ENCODE data around the gene GPSM3. TPM values are rescaled to one million over a fixed set of nuclear protein-coding genes. Genes with fewer than 3 reads are reported as not detected.

The GPSM3 gene
- total and polyA plus RNA-seq, 2 of the 13 experiments (the other 11 are each of a cell fraction or from before 2014, with no cell fraction given): 0.18 to 6.2 TPM

DNA sequence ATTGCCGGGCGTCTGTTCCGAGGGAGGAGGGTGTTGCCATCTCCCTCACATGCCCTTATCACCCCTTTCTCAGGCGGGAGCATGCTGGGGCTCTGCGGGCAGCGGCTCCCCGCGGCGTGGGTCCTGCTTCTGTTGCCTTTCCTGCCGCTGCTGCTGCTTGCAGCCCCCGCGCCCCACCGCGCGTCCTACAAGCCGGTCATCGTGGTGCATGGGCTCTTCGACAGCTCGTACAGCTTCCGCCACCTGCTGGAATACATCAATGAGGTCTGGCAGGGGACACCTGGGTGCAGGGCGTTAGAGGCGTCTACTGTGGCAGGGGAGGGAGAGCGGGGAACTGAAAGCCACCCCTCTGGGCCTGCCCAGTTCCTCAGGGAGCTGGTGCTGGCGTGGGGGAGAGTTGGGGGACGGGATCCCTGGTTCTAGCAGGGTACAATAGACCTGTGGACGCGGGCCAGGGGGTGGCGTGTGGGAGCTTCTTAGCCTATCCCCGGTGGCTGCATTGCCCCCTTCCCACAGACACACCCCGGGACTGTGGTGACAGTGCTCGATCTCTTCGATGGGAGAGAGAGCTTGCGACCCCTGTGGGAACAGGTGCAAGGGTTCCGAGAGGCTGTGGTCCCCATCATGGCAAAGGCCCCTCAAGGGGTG is 37.8 kb downstream of the GPSM3 start (continued):
- TF ChIP-seq, protein P1, sequence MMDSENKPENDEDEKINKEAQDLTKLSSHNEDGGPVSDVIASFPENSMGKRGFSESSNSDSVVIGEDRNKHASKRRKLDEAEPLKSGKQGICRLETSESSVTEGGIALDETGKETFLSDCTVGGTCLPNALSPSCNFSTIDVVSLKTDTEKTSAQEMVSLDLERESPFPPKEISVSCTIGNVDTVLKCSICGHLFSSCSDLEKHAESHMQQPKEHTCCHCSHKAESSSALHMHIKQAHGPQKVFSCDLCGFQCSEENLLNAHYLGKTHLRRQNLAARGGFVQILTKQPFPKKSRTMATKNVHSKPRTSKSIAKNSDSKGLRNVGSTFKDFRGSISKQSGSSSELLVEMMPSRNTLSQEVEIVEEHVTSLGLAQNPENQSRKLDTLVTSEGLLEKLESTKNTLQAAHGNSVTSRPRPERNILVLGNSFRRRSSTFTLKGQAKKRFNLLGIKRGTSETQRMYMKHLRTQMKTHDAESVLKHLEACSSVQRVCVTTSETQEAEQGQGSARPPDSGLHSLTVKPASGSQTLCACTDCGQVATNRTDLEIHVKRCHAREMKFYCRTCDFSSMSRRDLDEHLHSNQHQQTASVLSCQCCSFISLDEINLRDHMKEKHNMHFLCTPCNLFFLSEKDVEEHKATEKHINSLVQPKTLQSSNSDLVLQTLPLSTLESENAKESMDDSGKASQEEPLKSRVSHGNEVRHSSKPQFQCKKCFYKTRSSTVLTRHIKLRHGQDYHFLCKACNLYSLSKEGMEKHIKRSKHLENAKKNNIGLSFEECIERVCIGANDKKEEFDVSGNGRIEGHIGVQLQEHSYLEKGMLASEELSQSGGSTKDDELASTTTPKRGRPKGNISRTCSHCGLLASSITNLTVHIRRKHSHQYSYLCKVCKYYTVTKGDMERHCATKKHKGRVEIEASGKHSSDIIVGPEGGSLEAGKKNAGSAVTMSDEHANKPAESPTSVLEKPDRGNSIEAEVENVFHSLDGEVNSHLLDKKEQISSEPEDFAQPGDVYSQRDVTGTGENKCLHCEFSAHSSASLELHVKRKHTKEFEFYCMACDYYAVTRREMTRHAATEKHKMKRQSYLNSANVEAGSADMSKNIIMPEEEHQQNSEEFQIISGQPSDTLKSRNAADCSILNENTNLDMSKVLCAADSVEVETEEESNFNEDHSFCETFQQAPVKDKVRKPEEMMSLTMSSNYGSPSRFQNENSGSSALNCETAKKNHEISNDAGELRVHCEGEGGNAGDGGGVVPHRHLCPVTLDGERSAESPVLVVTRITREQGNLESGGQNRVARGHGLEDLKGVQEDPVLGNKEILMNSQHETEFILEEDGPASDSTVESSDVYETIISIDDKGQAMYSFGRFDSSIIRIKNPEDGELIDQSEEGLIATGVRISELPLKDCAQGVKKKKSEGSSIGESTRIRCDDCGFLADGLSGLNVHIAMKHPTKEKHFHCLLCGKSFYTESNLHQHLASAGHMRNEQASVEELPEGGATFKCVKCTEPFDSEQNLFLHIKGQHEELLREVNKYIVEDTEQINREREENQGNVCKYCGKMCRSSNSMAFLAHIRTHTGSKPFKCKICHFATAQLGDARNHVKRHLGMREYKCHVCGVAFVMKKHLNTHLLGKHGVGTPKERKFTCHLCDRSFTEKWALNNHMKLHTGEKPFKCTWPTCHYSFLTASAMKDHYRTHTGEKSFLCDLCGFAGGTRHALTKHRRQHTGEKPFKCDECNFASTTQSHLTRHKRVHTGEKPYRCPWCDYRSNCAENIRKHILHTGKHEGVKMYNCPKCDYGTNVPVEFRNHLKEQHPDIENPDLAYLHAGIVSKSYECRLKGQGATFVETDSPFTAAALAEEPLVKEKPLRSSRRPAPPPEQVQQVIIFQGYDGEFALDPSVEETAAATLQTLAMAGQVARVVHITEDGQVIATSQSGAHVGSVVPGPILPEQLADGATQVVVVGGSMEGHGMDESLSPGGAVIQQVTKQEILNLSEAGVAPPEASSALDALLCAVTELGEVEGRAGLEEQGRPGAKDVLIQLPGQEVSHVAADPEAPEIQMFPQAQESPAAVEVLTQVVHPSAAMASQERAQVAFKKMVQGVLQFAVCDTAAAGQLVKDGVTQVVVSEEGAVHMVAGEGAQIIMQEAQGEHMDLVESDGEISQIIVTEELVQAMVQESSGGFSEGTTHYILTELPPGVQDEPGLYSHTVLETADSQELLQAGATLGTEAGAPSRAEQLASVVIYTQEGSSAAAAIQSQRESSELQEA (CRISPR knock-in tag; IDR thresholded peaks at IDR 0.05; ENCODE audit: not compliant biosample characterization): no peak
- TF ChIP-seq RFX3 (CRISPR knock-in tag; IDR thresholded peaks at IDR 0.05) (no peak), ZNF446 (CRISPR knock-in tag; IDR thresholded peaks at IDR 0.05) (no peak), ATF1 (CRISPR knock-in tag; IDR thresholded peaks at IDR 0.05) (no peak), ZNF879 (CRISPR knock-in tag; IDR thresholded peaks at IDR 0.05) (0 out of 2 replicates have a peak, but pooled peaks have one; percentile 66), NFE2L1 (CRISPR knock-in tag; IDR thresholded peaks at IDR 0.05; ENCODE audit: borderline replicate concordance) (no peak; the same call in 1 of the 2 replicates), FOXA3 (CRISPR knock-in tag; IDR thresholded peaks at IDR 0.05) (peak; percentile 15; the same call in 1 of the 2 replicates)
- TF ChIP-seq, protein P2, sequence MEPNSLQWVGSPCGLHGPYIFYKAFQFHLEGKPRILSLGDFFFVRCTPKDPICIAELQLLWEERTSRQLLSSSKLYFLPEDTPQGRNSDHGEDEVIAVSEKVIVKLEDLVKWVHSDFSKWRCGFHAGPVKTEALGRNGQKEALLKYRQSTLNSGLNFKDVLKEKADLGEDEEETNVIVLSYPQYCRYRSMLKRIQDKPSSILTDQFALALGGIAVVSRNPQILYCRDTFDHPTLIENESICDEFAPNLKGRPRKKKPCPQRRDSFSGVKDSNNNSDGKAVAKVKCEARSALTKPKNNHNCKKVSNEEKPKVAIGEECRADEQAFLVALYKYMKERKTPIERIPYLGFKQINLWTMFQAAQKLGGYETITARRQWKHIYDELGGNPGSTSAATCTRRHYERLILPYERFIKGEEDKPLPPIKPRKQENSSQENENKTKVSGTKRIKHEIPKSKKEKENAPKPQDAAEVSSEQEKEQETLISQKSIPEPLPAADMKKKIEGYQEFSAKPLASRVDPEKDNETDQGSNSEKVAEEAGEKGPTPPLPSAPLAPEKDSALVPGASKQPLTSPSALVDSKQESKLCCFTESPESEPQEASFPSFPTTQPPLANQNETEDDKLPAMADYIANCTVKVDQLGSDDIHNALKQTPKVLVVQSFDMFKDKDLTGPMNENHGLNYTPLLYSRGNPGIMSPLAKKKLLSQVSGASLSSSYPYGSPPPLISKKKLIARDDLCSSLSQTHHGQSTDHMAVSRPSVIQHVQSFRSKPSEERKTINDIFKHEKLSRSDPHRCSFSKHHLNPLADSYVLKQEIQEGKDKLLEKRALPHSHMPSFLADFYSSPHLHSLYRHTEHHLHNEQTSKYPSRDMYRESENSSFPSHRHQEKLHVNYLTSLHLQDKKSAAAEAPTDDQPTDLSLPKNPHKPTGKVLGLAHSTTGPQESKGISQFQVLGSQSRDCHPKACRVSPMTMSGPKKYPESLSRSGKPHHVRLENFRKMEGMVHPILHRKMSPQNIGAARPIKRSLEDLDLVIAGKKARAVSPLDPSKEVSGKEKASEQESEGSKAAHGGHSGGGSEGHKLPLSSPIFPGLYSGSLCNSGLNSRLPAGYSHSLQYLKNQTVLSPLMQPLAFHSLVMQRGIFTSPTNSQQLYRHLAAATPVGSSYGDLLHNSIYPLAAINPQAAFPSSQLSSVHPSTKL (CRISPR knock-in tag; IDR thresholded peaks at IDR 0.05): no peak; the same call in 1 of the 2 replicates
- TF ChIP-seq, protein P3, sequence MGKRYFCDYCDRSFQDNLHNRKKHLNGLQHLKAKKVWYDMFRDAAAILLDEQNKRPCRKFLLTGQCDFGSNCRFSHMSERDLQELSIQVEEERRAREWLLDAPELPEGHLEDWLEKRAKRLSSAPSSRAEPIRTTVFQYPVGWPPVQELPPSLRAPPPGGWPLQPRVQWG (CRISPR knock-in tag; IDR thresholded peaks at IDR 0.05; ENCODE audit: borderline replicate concordance, low read depth): no peak
- TF ChIP-seq, protein P4, sequence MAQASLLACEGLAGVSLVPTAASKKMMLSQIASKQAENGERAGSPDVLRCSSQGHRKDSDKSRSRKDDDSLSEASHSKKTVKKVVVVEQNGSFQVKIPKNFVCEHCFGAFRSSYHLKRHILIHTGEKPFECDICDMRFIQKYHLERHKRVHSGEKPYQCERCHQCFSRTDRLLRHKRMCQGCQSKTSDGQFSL (CRISPR knock-in tag; IDR thresholded peaks at IDR 0.05): no peak; the same call in 1 of the 2 replicates
- TF ChIP-seq, protein P5, sequence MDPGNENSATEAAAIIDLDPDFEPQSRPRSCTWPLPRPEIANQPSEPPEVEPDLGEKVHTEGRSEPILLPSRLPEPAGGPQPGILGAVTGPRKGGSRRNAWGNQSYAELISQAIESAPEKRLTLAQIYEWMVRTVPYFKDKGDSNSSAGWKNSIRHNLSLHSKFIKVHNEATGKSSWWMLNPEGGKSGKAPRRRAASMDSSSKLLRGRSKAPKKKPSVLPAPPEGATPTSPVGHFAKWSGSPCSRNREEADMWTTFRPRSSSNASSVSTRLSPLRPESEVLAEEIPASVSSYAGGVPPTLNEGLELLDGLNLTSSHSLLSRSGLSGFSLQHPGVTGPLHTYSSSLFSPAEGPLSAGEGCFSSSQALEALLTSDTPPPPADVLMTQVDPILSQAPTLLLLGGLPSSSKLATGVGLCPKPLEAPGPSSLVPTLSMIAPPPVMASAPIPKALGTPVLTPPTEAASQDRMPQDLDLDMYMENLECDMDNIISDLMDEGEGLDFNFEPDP (CRISPR knock-in tag; conservative IDR thresholded peaks at IDR 0.05): no peak
- TF ChIP-seq, protein P6, sequence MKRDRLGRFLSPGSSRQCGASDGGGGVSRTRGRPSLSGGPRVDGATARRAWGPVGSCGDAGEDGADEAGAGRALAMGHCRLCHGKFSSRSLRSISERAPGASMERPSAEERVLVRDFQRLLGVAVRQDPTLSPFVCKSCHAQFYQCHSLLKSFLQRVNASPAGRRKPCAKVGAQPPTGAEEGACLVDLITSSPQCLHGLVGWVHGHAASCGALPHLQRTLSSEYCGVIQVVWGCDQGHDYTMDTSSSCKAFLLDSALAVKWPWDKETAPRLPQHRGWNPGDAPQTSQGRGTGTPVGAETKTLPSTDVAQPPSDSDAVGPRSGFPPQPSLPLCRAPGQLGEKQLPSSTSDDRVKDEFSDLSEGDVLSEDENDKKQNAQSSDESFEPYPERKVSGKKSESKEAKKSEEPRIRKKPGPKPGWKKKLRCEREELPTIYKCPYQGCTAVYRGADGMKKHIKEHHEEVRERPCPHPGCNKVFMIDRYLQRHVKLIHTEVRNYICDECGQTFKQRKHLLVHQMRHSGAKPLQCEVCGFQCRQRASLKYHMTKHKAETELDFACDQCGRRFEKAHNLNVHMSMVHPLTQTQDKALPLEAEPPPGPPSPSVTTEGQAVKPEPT (CRISPR knock-in tag; IDR thresholded peaks at IDR 0.05; ENCODE audit: low read depth): no peak
